ENCODE results near the gene ADA.

Gene ADA

DNA sequence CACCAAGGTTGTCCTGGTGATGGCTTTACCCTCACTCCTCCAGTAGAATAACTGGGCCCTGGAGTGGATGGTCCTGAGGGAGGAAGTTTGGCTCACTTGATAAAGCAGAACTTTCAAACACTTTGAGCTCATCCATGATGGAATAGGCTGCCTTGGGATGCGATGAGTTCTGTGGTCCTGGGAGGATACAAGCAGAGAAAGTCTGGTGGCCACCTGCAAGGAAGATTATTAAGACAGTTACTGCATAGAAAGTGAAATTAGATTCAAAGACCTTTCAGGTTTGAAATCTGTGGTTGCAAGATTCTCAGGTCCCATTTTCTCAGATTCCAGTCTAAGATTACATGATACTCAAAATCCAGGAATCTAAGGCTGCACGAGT, 43.8 kb upstream of the ADA start:
- Mint-ChIP-seq H3K4me3 (no peak overlapping the region), H3K4me1 (no peaks in the 10 kb centered on the region), H3K36me3 (ENCODE audit: low read depth) (no peaks in the 10 kb centered on the region), H3K9me3 (peaks cover 3% of the 10 kb centered on the region), H3K27me3 (ENCODE audit: low read depth) (peaks cover 8% of the 10 kb centered on the region), H3K27ac (no peak overlapping the region)
- no peak for TF ChIP-seq CTCF (IDR thresholded peaks at IDR 0.05; ENCODE audit: unreplicated experiment in 3 of 3)

GRCh38 chr20:44694159-44694558, 42.7 kb upstream of the ADA start:
- no peak overlapping the region for H3K27ac Mint-ChIP-seq
- no peaks in the 10 kb centered on the region for H3K4me1 Mint-ChIP-seq
- peaks cover 8% of the 10 kb centered on the region for H3K27me3 Mint-ChIP-seq (ENCODE audit: low read depth)
- peaks cover 3% of the 10 kb centered on the region for H3K9me3 Mint-ChIP-seq
- no peak for TF ChIP-seq CTCF (IDR thresholded peaks at IDR 0.05; ENCODE audit: unreplicated experiment in 3 of 3)
- H3K36me3 Mint-ChIP-seq (ENCODE audit: low read depth): no peaks in the 10 kb centered on the region
- no peak overlapping the region for H3K4me3 Mint-ChIP-seq

GRCh38 chr20:44693627-44694026, 42.1 kb upstream of the ADA start:
- Mint-ChIP-seq H3K4me3 (no peak overlapping the region), H3K9me3 (peaks cover 3% of the 10 kb centered on the region), H3K27ac (no peak overlapping the region), H3K4me1 (no peaks in the 10 kb centered on the region), H3K27me3 (ENCODE audit: low read depth) (peaks cover 8% of the 10 kb centered on the region), H3K36me3 (ENCODE audit: low read depth) (no peaks in the 10 kb centered on the region)
- no peak for TF ChIP-seq CTCF (IDR thresholded peaks at IDR 0.05; ENCODE audit: unreplicated experiment in 3 of 3)

DNA sequence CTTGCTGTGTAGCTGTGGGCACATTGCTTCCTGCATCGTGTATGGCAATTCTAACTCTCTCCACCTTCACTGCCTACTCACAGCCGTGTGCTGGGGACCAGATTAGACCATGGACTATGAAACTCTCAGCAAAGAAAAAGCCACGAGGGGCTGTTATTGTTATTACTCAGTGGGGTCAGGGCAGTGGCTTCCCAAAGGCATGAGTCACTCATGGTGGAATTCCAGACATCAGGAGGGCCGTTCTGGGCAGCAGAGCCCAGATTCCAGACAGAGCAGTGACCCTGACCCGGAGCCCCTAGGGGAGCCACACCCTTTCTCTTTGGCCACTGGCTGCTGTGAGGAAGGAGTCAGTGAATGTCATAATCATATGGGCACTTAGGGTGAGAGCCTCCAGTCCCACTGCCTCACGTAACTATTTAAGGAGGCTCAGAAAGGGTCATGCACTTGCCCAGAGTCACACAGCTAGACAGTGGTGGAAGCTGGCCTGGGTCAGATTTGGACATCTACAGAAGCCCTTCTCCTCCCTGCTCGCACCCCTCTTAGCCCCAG, 41.5 kb upstream of the ADA start:
- Mint-ChIP-seq H3K27me3 (ENCODE audit: low read depth) (peaks cover 8% of the 10 kb centered on the region), H3K9me3 (peaks cover 3% of the 10 kb centered on the region), H3K36me3 (ENCODE audit: low read depth) (no peaks in the 10 kb centered on the region), H3K4me3 (no peak overlapping the region), H3K27ac (no peak overlapping the region), H3K4me1 (no peaks in the 10 kb centered on the region)
- TF ChIP-seq CTCF (IDR thresholded peaks at IDR 0.05; ENCODE audit: unreplicated experiment in 3 of 3): no peak

GRCh38 chr20:44691424-44692423, 40.2 kb upstream of the ADA start:
- Mint-ChIP-seq H3K27ac (no peak overlapping the region), H3K27me3 (ENCODE audit: low read depth) (peaks cover 8% of the 10 kb centered on the region), H3K4me1 (no peaks in the 10 kb centered on the region), H3K36me3 (ENCODE audit: low read depth) (no peaks in the 10 kb centered on the region), H3K4me3 (no peak overlapping the region), H3K9me3 (peaks cover 3% of the 10 kb centered on the region)
- no peak for TF ChIP-seq CTCF (IDR thresholded peaks at IDR 0.05; ENCODE audit: unreplicated experiment in 3 of 3)
